HepG2 (cell line): Measurements from ENCODE around the gene AGBL3. TPM values are rescaled to one million over a fixed set of nuclear protein-coding genes. Genes with fewer than 3 reads are reported as not detected.

Experiments used
- DR1 ChIP-seq: sonication (generic); formaldehyde crosslinking; IDR thresholded peaks from 2 replicates; pipeline ENCODE4 v1.8.0; 2021; ENCODE audit warnings: mild to moderate bottlenecking, missing genetic modification reagents, inconsistent platforms
- ESRRA ChIP-seq: sonication (generic); formaldehyde crosslinking; IDR thresholded peaks from 2 replicates; pipeline ENCODE4 v1.5.1; 2020; ENCODE audit warnings: mild to moderate bottlenecking, low read depth, missing genetic modification reagents
- ETV6 ChIP-seq: sonication (generic); formaldehyde crosslinking; conservative IDR thresholded peaks from 2 replicates; pipeline ENCODE4 v1.4.0; 2020; ENCODE audit warnings: missing genetic modification reagents
- IRF2 ChIP-seq: IDR thresholded peaks from 2 replicates; pipeline ENCODE4 v1.6.1; 2018; ENCODE audit warnings: missing genetic modification reagents, missing compliant biosample characterization
- KDM1A ChIP-seq: IDR thresholded peaks from 2 replicates; pipeline ENCODE4 v1.6.1; 2016; ENCODE audit warnings: missing compliant biosample characterization
- MYPOP ChIP-seq: sonication (generic); formaldehyde crosslinking; IDR thresholded peaks from 2 replicates; pipeline ENCODE4 v1.8.1; 2023; ENCODE audit warnings: mild to moderate bottlenecking, moderate library complexity, missing genetic modification reagents
- SIN3B ChIP-seq: fragments of 150-350 bp; IDR thresholded peaks from 2 replicates; pipeline ENCODE4 v1.6.1; 2014; ENCODE audit warnings: low read length
- SMYD3 ChIP-seq: sonication (generic); formaldehyde crosslinking; IDR thresholded peaks from 2 replicates; pipeline ENCODE4 v1.8.1; 2023; ENCODE audit warnings: mild to moderate bottlenecking, missing genetic modification reagents
- SOX5 ChIP-seq: IDR thresholded peaks from 2 replicates; pipeline ENCODE4 v1.6.1; 2016; ENCODE audit warnings: borderline replicate concordance
- ZBTB20 ChIP-seq: sonication (generic); formaldehyde crosslinking; IDR thresholded peaks from 2 replicates; pipeline ENCODE4 v1.8.1; 2023; ENCODE audit warnings: missing genetic modification reagents, low read depth, mild to moderate bottlenecking, borderline replicate concordance
- ZFP36 ChIP-seq: fragments of 150-350 bp; IDR thresholded peaks from 2 replicates; pipeline ENCODE4 v1.6.1; 2018; ENCODE audit warnings: borderline replicate concordance, low read length, low read depth; ENCODE audit not compliant: partially characterized antibody
- ZNF10 ChIP-seq: sonication (generic); formaldehyde crosslinking; IDR thresholded peaks from 2 replicates; pipeline ENCODE4 v1.4.0; 2020; ENCODE audit warnings: mild to moderate bottlenecking, low read depth, missing genetic modification reagents, borderline replicate concordance
- ZNF230 ChIP-seq: sonication (generic); formaldehyde crosslinking; IDR thresholded peaks from 2 replicates; pipeline ENCODE4 v1.4.0; 2020; ENCODE audit warnings: mild to moderate bottlenecking, missing genetic modification reagents
- ZNF232 ChIP-seq: sonication (generic); formaldehyde crosslinking; IDR thresholded peaks from 2 replicates; pipeline ENCODE4 v1.4.0; 2020; ENCODE audit warnings: missing genetic modification reagents, borderline replicate concordance
- ZNF318 ChIP-seq: sonication (generic); formaldehyde crosslinking; IDR thresholded peaks from 2 replicates; pipeline ENCODE4 v1.4.0; 2020; ENCODE audit warnings: mild to moderate bottlenecking, missing genetic modification reagents
- ZNF329 ChIP-seq: sonication (generic); formaldehyde crosslinking; IDR thresholded peaks from 2 replicates; pipeline ENCODE4 v1.9.0; 2021; ENCODE audit warnings: low read depth, mild to moderate bottlenecking, missing genetic modification reagents
- ZNF75D ChIP-seq: sonication (generic); formaldehyde crosslinking; IDR thresholded peaks from 2 replicates; pipeline ENCODE4 v1.8.1; 2023; ENCODE audit warnings: missing genetic modification reagents, mild to moderate bottlenecking, borderline replicate concordance
- ZSCAN22 ChIP-seq: sonication (generic); formaldehyde crosslinking; IDR thresholded peaks from 2 replicates; pipeline ENCODE4 v1.4.0; 2020; ENCODE audit warnings: mild to moderate bottlenecking, missing genetic modification reagents
- ZSCAN30 ChIP-seq: sonication (generic); formaldehyde crosslinking; IDR thresholded peaks from 2 replicates; pipeline ENCODE4 v1.5.0; 2020; ENCODE audit warnings: mild to moderate bottlenecking, missing genetic modification reagents
- polyA plus RNA-seq, 8 experiments: library from polyadenylated mRNA; depleted of rRNA in 3 of 8; stranded (reverse) in 7 of 8; unstranded in 1 of 8; fragments of >200 nt; fragmentation: Illumina TruSeq in 4 of 8; extraction: Trizol in 4 of 8; gene quantifications; 2 replicates each; pipeline versions ENCODE4 v1.2.1 to v1.2.3, GENCODE V29; 2011 to 2016; ENCODE audit warnings: low read depth in 4 of 8, missing spikeins in 1 of 8, mixed read lengths in 1 of 8; ENCODE audit not compliant: insufficient read depth in 1 of 8
- total RNA-seq, 5 experiments: library from RNA; depleted of rRNA; stranded (reverse); fragments of >200 nt; fragmentation: Illumina TruSeq; extraction: Trizol; gene quantifications; 2 replicates each; pipeline ENCODE4 v1.2.3, GENCODE V29; 2016; ENCODE audit warnings: low read depth in 1 of 5

Gene AGBL3
- total and polyA plus RNA-seq, 2 of the 13 experiments (the other 11 are each of a cell fraction or from before 2014, with no cell fraction given) = 2.2 to 7.2 TPM

- TF ChIP-seq ZSCAN22 (CRISPR knock-in tag) (no peak), ZNF318 (0 out of 2 replicates have a peak, but pooled peaks have one; percentile 60), ZBTB20 (CRISPR knock-in tag) (no peak; the same call in 1 of the 2 replicates), SOX5 (CRISPR knock-in tag) (peak; percentile 39), SMYD3 (CRISPR knock-in tag) (no peak), DR1 (CRISPR knock-in tag) (peak; percentile 55; the same call in 1 of the 2 replicates), ZSCAN30 (CRISPR knock-in tag) (no peak), MYPOP (peak; percentile 82), ZNF10 (CRISPR knock-in tag) (no peak), ESRRA (CRISPR knock-in tag) (peak; percentile 39; the same call in 1 of the 2 replicates), ZFP36 (no peak), IRF2 (no peak; the same call in 1 of the 2 replicates), ETV6 (CRISPR knock-in tag) (no peak), ZNF230 (CRISPR knock-in tag) (peak; percentile 86; the same call in 1 of the 2 replicates), SIN3B (no peak), KDM1A (CRISPR knock-in tag) (no peak), ZNF75D (CRISPR knock-in tag) (no peak), ZNF232 (CRISPR knock-in tag) (no peak; the same call in 1 of the 2 replicates), ZNF329 (CRISPR knock-in tag) (peak; percentile 13; the same call in 1 of the 2 replicates)
Observed at GRCh38 chr7:134986363-134987251, at the start of gene AGBL3 (continued).
